ENCODE results near the gene PLXNA4. TPM values are rescaled to one million over a fixed set of nuclear protein-coding genes. Genes with fewer than 3 reads are reported as not detected.

Gene PLXNA4
- total RNA-seq, 1 donor from 2014 or later: 21.7 TPM

DNA sequence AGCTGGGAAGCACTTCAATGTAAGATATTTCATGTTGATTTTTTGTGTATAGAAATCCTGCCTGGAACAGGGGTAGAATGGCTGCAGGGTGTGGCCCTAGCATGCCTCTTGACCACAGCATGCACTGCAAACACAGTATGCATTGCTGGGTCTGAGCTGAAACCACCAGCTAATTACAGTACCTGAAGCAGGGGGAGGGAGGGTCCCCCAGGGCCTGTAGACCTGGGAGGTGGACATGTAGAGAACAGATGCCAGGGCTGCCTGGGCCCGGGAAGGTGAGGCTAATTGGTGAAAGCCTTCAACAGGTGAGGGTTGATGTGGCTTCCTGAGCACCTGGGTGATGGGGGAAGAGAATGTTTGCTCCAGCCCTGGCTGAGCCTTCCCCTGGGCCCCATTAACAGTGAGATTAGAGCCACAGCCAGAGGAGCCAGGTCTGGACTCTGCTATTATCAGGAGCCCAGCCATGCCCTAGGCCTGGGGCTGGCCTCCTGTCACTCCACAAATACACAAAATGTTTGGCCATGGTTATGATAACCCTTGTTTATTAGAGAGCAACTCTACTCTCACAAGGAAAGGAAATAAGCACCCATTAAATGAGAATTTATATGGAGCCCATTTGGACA, 83.3 kb downstream of the PLXNA4 start:
- Mint-ChIP-seq H3K9me3 (no peaks in the 10 kb centered on the region), H3K4me3 (no peak overlapping the region), H3K36me3 (ENCODE audit: low read depth) (peaks cover 8% of the 10 kb centered on the region), H3K27me3 (ENCODE audit: low read depth) (no peaks in the 10 kb centered on the region), H3K4me1 (peaks cover 27% of the 10 kb centered on the region), H3K27ac (ENCODE audit: unreplicated experiment) (no peak overlapping the region)
- TF ChIP-seq CTCF (conservative IDR thresholded peaks at IDR 0.05): no peak
- no peak for DNase-seq (ENCODE audit: low read depth, low spot score)

DNA sequence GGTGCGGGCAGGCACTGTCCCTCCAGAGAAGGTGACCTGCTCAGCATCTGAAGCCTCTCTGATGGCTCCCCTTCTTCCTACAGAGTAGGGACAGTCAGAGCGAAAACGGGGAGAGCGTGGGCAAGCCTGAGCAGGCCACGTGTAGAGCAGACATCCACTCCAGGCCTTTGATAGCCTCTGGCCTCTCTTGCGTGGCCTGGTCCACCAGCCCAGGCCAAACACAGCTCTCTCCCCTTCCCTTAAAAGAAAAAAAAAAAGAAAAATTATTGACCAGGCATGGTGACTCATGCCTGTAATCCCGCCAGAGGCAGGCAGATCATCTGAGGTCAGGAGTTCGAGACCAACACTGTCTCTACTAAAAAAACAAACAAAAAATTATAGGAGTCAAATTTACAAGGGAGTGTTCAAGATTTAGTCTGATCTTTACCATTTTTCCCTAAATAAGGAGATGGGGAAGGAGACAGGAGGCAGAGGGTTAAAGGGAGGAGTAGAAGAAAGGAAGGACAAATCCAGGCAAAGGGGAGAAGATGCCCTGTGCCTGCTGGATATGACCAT, 84.8 kb downstream of the PLXNA4 start:
- no peak for TF ChIP-seq CTCF (conservative IDR thresholded peaks at IDR 0.05)
- peaks cover 17% of the 10 kb centered on the region for H3K4me1 Mint-ChIP-seq

DNA sequence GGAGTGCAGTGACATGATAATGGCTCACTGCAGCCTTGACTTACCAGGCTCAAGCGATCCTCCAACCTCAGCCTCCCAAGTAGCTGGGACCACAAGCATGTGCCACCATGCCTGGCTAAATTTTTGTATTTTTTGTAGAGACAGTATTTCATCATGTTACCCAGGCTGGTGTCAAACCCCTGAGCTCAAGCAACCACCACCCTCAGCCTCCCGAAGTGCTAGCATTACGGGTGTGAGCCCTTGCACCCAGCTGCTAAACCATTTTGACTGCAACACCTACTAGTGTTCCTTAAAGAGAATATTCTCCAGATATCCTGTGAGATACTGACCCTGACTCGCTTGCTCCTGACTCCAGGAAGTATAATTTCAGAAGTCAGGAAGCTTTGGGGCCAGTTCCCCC, 85.8 kb downstream of the PLXNA4 start:
- Mint-ChIP-seq H3K9me3 (no peaks in the 10 kb centered on the region), H3K4me1 (peaks cover 17% of the 10 kb centered on the region), H3K4me3 (no peak overlapping the region), H3K36me3 (ENCODE audit: low read depth) (peaks cover 8% of the 10 kb centered on the region), H3K27me3 (ENCODE audit: low read depth) (no peaks in the 10 kb centered on the region), H3K27ac (ENCODE audit: unreplicated experiment) (no peak overlapping the region)
- no peak for TF ChIP-seq CTCF (conservative IDR thresholded peaks at IDR 0.05)
- no peak for DNase-seq (ENCODE audit: low read depth, low spot score)

More for the DNA sequence above, 84.8 kb downstream of the PLXNA4 start:
- Mint-ChIP-seq H3K36me3 (ENCODE audit: low read depth) (peaks cover 8% of the 10 kb centered on the region), H3K27ac (ENCODE audit: unreplicated experiment) (no peak overlapping the region), H3K4me3 (no peak overlapping the region), H3K27me3 (ENCODE audit: low read depth) (no peaks in the 10 kb centered on the region), H3K9me3 (no peaks in the 10 kb centered on the region)
- DNase-seq (ENCODE audit: low read depth, low spot score): no peak

DNA sequence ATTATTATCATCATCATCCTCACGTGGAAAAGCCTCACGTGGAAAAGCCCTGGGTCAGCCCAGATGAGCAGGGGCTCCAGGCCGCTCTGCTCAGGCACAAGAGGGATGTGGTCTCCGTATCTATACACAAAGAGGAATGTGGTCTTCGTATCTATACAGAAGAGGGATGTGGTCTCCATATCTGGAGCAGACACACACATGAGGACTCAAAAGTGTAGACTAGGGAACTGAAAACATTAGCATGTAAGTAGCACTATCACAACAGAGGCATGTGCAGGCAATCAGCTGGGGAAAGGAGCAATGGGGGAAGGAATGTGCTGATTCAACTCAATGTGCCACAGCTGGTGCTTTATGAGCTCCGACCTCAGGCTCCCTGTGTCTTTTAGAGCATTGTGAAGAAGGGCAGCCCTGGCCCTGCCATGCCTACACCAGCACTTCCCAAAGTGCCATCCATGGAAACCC, 86.5 kb downstream of the PLXNA4 start:
- H3K27me3 Mint-ChIP-seq (ENCODE audit: low read depth): no peaks in the 10 kb centered on the region
- H3K27ac Mint-ChIP-seq (ENCODE audit: unreplicated experiment): no peak overlapping the region
- H3K9me3 Mint-ChIP-seq: no peaks in the 10 kb centered on the region

DNA sequence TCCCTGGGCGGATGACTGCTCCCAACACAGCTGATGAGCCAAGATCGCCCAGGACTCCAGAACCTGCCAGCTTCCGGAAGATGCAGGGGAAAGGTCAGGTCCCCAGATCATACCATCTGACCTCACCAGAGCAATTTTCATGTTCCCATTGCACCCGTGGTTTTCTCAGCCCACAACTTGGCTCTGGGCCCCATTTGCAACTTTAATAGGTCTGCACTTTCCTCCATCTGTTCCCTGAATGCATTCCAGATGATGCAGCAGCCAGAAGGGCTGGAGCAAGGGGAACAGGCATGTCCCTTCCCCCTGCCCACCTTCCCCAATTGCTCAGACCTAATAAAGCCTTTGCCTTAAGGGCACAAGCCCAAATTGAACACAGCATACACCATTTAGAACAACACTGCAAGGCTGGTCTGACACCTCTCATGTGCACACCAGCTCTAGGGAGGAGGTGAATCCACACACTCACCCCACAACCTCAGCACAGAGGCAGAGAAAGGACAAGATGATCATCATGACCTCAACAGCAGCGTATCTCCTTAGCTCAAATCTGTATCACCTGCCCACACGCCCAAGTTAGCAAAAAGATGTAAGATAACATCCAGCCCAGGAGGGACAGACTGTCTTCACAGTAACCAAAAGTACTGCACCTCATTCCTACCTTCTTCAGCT, 87.5 kb downstream of the PLXNA4 start:
- no peaks in the 10 kb centered on the region for H3K27me3 Mint-ChIP-seq (ENCODE audit: low read depth)
- DNase-seq (ENCODE audit: low read depth, low spot score): no peak
- H3K27ac Mint-ChIP-seq (ENCODE audit: unreplicated experiment): no peak overlapping the region
- no peaks in the 10 kb centered on the region for H3K9me3 Mint-ChIP-seq
- no peak overlapping the region for H3K4me3 Mint-ChIP-seq
- H3K36me3 Mint-ChIP-seq (ENCODE audit: low read depth): peaks cover 8% of the 10 kb centered on the region
- H3K4me1 Mint-ChIP-seq: peaks cover 17% of the 10 kb centered on the region
- TF ChIP-seq CTCF (conservative IDR thresholded peaks at IDR 0.05): no peak

More for the DNA sequence above, 86.5 kb downstream of the PLXNA4 start:
- TF ChIP-seq CTCF (conservative IDR thresholded peaks at IDR 0.05): no peak
- no peak for DNase-seq (ENCODE audit: low read depth, low spot score)
- H3K4me1 Mint-ChIP-seq: peaks cover 17% of the 10 kb centered on the region
- H3K4me3 Mint-ChIP-seq: no peak overlapping the region
- peaks cover 8% of the 10 kb centered on the region for H3K36me3 Mint-ChIP-seq (ENCODE audit: low read depth)
